IMR-90 (cell line): ENCODE data around the gene KCNQ5. TPM values are rescaled to one million over a fixed set of nuclear protein-coding genes. Genes with fewer than 3 reads are reported as not detected.

Experiments used
- ATAC-seq: fragments of 200-7000 bp; cut with Tn5 transposase; 2 replicates; pipeline ENCODE4 v1.9.1; 2020; ENCODE audit warnings: low read depth, mild to moderate bottlenecking, moderate library complexity
- BruUV-seq: library from RNA; stranded (reverse); fragments of 400-500 nt; replicated peaks from 2 replicates; lab custom pipeline; 2021; lab: Mats Ljungman, UMichigan
- CTCF ChIA-PET: fragments of 300-600 bp; formaldehyde crosslinking; extraction: SDS; loops from one replicate; lab custom pipeline; 2021; ENCODE audit warnings: antibody characterized with exemption; lab: Yijun Ruan, JAX
- POLR2A ChIA-PET: fragments of 300-600 bp; sonication (Branson Sonifier 250); formaldehyde crosslinking; loops from one replicate; lab custom pipeline; 2022; ENCODE audit warnings: antibody characterized with exemption; ENCODE audit not compliant: unreplicated experiment; lab: Charles Lee
- DNase-seq: peaks from one replicate; pipeline ENCODE4 v3.0.0; 2013
- H2AFZ ChIP-seq: replicated peaks from 2 replicates; pipeline ENCODE3; 2013; ENCODE audit warnings: low read length, mild to moderate bottlenecking; ENCODE audit not compliant: poor library complexity
- H2AK5ac ChIP-seq: 2 replicates; pipeline ENCODE4 v1.6.1; 2013; ENCODE audit warnings: low read depth, low read length, inconsistent platforms
- H2AK9ac ChIP-seq: replicated peaks from 2 replicates; pipeline ENCODE3; 2013; ENCODE audit warnings: mild to moderate bottlenecking, low read depth, low read length, moderate library complexity; ENCODE audit not compliant: poor library complexity
- H2BK120ac ChIP-seq: 2 replicates; pipeline ENCODE4 v1.6.1; 2013; ENCODE audit warnings: low read depth, low read length, inconsistent platforms
- H2BK15ac ChIP-seq: 3 replicates; pipeline ENCODE4 v1.6.1; 2013; ENCODE audit warnings: low read depth, low read length, inconsistent platforms
- H2BK20ac ChIP-seq: 2 replicates; pipeline ENCODE4 v1.6.1; 2013; ENCODE audit warnings: low read depth, mild to moderate bottlenecking, inconsistent platforms, low read length, moderate library complexity
- H2BK5ac ChIP-seq: 2 replicates; pipeline ENCODE4 v1.6.1; 2013; ENCODE audit warnings: mild to moderate bottlenecking, low read depth, low read length, inconsistent platforms; ENCODE audit not compliant: poor library complexity, severe bottlenecking
- H3K14ac ChIP-seq: replicated peaks from 2 replicates; pipeline ENCODE4 v1.6.1; 2013; ENCODE audit warnings: low read depth, low read length, inconsistent platforms
- H3K18ac ChIP-seq: 2 replicates; pipeline ENCODE4 v1.6.1; 2013; ENCODE audit warnings: low read depth, low read length, control low read depth
- H3K23ac ChIP-seq: 2 replicates; pipeline ENCODE4 v1.6.1; 2013; ENCODE audit warnings: low read depth, low read length, inconsistent platforms
- H3K27ac ChIP-seq: 2 replicates; pipeline ENCODE4 v1.5.1; 2013; ENCODE audit warnings: mild to moderate bottlenecking, control low read depth, low read length; ENCODE audit not compliant: insufficient read depth
- H3K27me3 ChIP-seq: 2 replicates; pipeline ENCODE4 v1.6.1; 2013; ENCODE audit warnings: low read length; ENCODE audit not compliant: control insufficient read depth, insufficient read depth
- H3K36me3 ChIP-seq: 2 replicates; pipeline ENCODE4 v1.6.1; 2013; ENCODE audit warnings: low read length, mixed read lengths; ENCODE audit not compliant: control insufficient read depth, insufficient read depth
- H3K4ac ChIP-seq: 2 replicates; pipeline ENCODE4 v1.6.1; 2013; ENCODE audit warnings: low read depth, low read length, inconsistent platforms
- H3K4me1 ChIP-seq: 2 replicates; pipeline ENCODE4 v1.6.1; 2013; ENCODE audit warnings: low read length, mixed read lengths; ENCODE audit not compliant: control insufficient read depth, insufficient read depth
- H3K4me2 ChIP-seq: 2 replicates; pipeline ENCODE4 v1.6.1; 2013; ENCODE audit warnings: low read depth, mild to moderate bottlenecking, control low read depth, low read length, moderate library complexity
- H3K4me3 ChIP-seq: 2 replicates; pipeline ENCODE4 v1.5.1; 2013; ENCODE audit warnings: low read depth, mild to moderate bottlenecking, control low read depth, low read length, moderate library complexity; ENCODE audit not compliant: insufficient read depth
- H3K56ac ChIP-seq: 2 replicates; pipeline ENCODE4 v1.6.1; 2013; ENCODE audit warnings: low read length, inconsistent platforms; ENCODE audit not compliant: insufficient read depth; ENCODE audit errors: extremely low read depth
- H3K79me1 ChIP-seq, 2 experiments: 2 replicates each; pipeline ENCODE4 v1.6.1; 2013; ENCODE audit warnings: low read length in 2 of 2, inconsistent platforms in 1 of 2, low read depth in 1 of 2
- H3K9ac ChIP-seq: 2 replicates; pipeline ENCODE4 v1.6.1; 2013; ENCODE audit warnings: low read depth, low read length, control low read depth
- H3K9me1 ChIP-seq: 2 replicates; pipeline ENCODE4 v1.6.1; 2013; ENCODE audit warnings: low read length, inconsistent platforms; ENCODE audit not compliant: insufficient read depth
- H3K9me3 ChIP-seq: 2 replicates; pipeline ENCODE4 v1.6.1; 2013; ENCODE audit warnings: low read length; ENCODE audit not compliant: control insufficient read depth, insufficient read depth
- H4K20me1 ChIP-seq: 2 replicates; pipeline ENCODE4 v1.6.1; 2013; ENCODE audit warnings: low read length, inconsistent platforms; ENCODE audit not compliant: insufficient read depth
- H4K5ac ChIP-seq: 2 replicates; pipeline ENCODE4 v1.6.1; 2013; ENCODE audit warnings: mild to moderate bottlenecking, low read depth, low read length, control low read depth
- H4K8ac ChIP-seq, 2 experiments: 2 replicates each; pipeline ENCODE4 v1.6.1; 2013; ENCODE audit warnings: low read depth in 2 of 2, low read length in 2 of 2, control low read depth in 1 of 2, inconsistent platforms in 1 of 2
- H4K91ac ChIP-seq: 2 replicates; pipeline ENCODE4 v1.6.1; 2013; ENCODE audit warnings: low read depth, low read length, inconsistent platforms; ENCODE audit not compliant: insufficient read depth
- CEBPB ChIP-seq: IDR thresholded peaks from 2 replicates; pipeline ENCODE4 v1.6.1; 2012; ENCODE audit warnings: low read depth, low read length, improper control_type of control experiment
- CHD1 ChIP-seq: IDR thresholded peaks from 2 replicates; pipeline ENCODE4 v1.6.1; 2012; ENCODE audit warnings: low read depth, low read length, improper control_type of control experiment
- MXI1 ChIP-seq: IDR thresholded peaks from 2 replicates; pipeline ENCODE4 v1.6.1; 2012; ENCODE audit warnings: low read depth, mild to moderate bottlenecking, low read length, moderate library complexity, borderline replicate concordance
- POLR2A ChIP-seq: IDR thresholded peaks from 2 replicates; pipeline ENCODE4 v1.6.1; 2012; ENCODE audit warnings: mild to moderate bottlenecking, low read depth, low read length
- RFX5 ChIP-seq: IDR thresholded peaks from 2 replicates; pipeline ENCODE4 v1.8.0; 2012; ENCODE audit warnings: low read depth, mild to moderate bottlenecking, low read length, moderate library complexity
- SMC3 ChIP-seq: fragments of 150-350 bp; IDR thresholded peaks from 2 replicates; pipeline ENCODE4 v1.6.1; 2016; ENCODE audit warnings: low read depth, mild to moderate bottlenecking, antibody characterized with exemption, low read length, moderate library complexity
- WGBS, 2 experiments: methylation state at CpG; one replicate each; pipeline versions ENCODE4 v1.1.5 to v1.1.7; 2013; ENCODE audit warnings: missing lambda C conversion rate in 2 of 2; ENCODE audit not compliant: insufficient read length in 1 of 2; ENCODE audit errors: extremely low coverage in 2 of 2; 5-methylcytosine and 5-hydroxymethylcytosine counted together
- dilution Hi-C: fragments of 300-500 bp; cut with HindIII; formaldehyde crosslinking; loops from one replicate; pipeline ENCODE4 v1.14.3; 2018; ENCODE audit warnings: low sequenced_read_pairs; ENCODE audit not compliant: unreplicated experiment
- in situ Hi-C: fragments of 300-500 bp; cut with MboI; formaldehyde crosslinking; loops from 3 replicates; pipeline ENCODE4 v1.14.3; 2019; ENCODE audit warnings: low sequenced_read_pairs, inconsistent platforms, mixed read lengths
- intact Hi-C: fragments of 100-400 bp; cut with micrococcal nuclease; formaldehyde crosslinking; loops from 2 replicates; pipeline ENCODE4 v1.10.0; 2022
- polyA plus RNA-seq, 3 experiments: library from polyadenylated mRNA; depleted of rRNA; stranded (reverse); fragments of >200 nt; gene quantifications; 2 replicates each; pipeline ENCODE4 v1.2.3, GENCODE V29; 2012; ENCODE audit warnings: low replicate concordance in 1 of 3
- total RNA-seq: library from RNA; depleted of rRNA; stranded (reverse); fragments of >200 nt; gene quantifications from 2 replicates; pipeline ENCODE4 v1.2.3, GENCODE V29; 2012
- TF ChIP-seq, protein P1 (sequence below): conservative IDR thresholded peaks from 2 replicates; pipeline ENCODE4 v1.5.1; 2012; ENCODE audit warnings: mild to moderate bottlenecking, low read depth, low read length, improper control_type of control experiment

Gene KCNQ5
- total and polyA plus RNA-seq, 2 of the 4 experiments (the other 2 are of a cell fraction): 0.75 to 1.3 TPM

GRCh38 chr6:72941263-72941662 lies 319.4 kb downstream of the KCNQ5 start:
- no peak for TF ChIP-seq POLR2A
- TF ChIP-seq RFX5: no peak
- no peak for TF ChIP-seq SMC3
- no peak for TF ChIP-seq CEBPB
- TF ChIP-seq CHD1: no peak
- TF ChIP-seq, protein P1, sequence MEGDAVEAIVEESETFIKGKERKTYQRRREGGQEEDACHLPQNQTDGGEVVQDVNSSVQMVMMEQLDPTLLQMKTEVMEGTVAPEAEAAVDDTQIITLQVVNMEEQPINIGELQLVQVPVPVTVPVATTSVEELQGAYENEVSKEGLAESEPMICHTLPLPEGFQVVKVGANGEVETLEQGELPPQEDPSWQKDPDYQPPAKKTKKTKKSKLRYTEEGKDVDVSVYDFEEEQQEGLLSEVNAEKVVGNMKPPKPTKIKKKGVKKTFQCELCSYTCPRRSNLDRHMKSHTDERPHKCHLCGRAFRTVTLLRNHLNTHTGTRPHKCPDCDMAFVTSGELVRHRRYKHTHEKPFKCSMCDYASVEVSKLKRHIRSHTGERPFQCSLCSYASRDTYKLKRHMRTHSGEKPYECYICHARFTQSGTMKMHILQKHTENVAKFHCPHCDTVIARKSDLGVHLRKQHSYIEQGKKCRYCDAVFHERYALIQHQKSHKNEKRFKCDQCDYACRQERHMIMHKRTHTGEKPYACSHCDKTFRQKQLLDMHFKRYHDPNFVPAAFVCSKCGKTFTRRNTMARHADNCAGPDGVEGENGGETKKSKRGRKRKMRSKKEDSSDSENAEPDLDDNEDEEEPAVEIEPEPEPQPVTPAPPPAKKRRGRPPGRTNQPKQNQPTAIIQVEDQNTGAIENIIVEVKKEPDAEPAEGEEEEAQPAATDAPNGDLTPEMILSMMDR: no peak
- no peak for TF ChIP-seq MXI1

More at GRCh38 chr6:72941263-72941662, 319.4 kb downstream of the KCNQ5 start:
- H2BK120ac ChIP-seq: no peak overlapping the region
- H3K27ac ChIP-seq: no peak overlapping the region
- H2AK9ac ChIP-seq: no peak overlapping the region
- H2BK15ac ChIP-seq: no peak overlapping the region
- no peak overlapping the region for H3K18ac ChIP-seq
- BruUV-seq: no TSS peak
- H3K4me2 ChIP-seq: no peak overlapping the region
- H4K20me1 ChIP-seq: no peaks in the 10 kb centered on the region
- ChIA-PET CTCF (interaction anchor here (0.5 kb wide), 1 partner anchor 252 kb away, joined by 8 read pairs; no protein-coding TSS in a partner anchor), POLR2A (no interaction called here)
- H4K8ac ChIP-seq: no peak overlapping the region
- H2AK5ac ChIP-seq: no peak overlapping the region
- peaks cover 3% of the 10 kb centered on the region for H3K4me1 ChIP-seq
- no peaks in the 10 kb centered on the region; a peak in 1 of 4 replicates for H3K79me1 ChIP-seq
- no peak overlapping the region for H3K4ac ChIP-seq
- no peak overlapping the region for H4K91ac ChIP-seq
- in situ Hi-C loops: no loop called here
- H3K4me3 ChIP-seq: no peak overlapping the region
- no peak overlapping the region for H2BK5ac ChIP-seq
- DNase-seq: no peak
- dilution Hi-C loops: no loop called here
- no peak overlapping the region for H3K56ac ChIP-seq
- intact Hi-C loops: no loop called here
- H3K27me3 ChIP-seq: no peaks in the 10 kb centered on the region
- no peak overlapping the region for H2BK20ac ChIP-seq
- H3K36me3 ChIP-seq: no peaks in the 10 kb centered on the region
- no peak overlapping the region for H3K23ac ChIP-seq
- no peaks in the 10 kb centered on the region for H3K9me1 ChIP-seq
- H3K14ac ChIP-seq: no peak overlapping the region
- 100% methylated on average over 1 of the region's 1 CpG; no CpG with 5 or more reads in 1 of the 2 experiments for WGBS, 2 experiments
- no peak overlapping the region for H2AFZ ChIP-seq
- no peak overlapping the region for H4K5ac ChIP-seq
- no peak for ATAC-seq
- H3K9me3 ChIP-seq: no peaks in the 10 kb centered on the region
- no peak overlapping the region for H3K9ac ChIP-seq
